H1 (cell line): ENCODE measurements around the gene QSER1. TPM values are rescaled to one million over a fixed set of nuclear protein-coding genes. Genes with fewer than 3 reads are reported as not detected.

ENCODE experiments used
- ASH2L ChIP-seq: fragments of 200-600, 300-600 bp; sonication (generic); IDR thresholded peaks from one replicate; pipeline ENCODE4 v1.7.1; 2017; ENCODE audit warnings: low read length
- CBX8 ChIP-seq: fragments of 300-800, 300-1000 bp; sonication (generic); IDR thresholded peaks from 2 replicates; pipeline ENCODE4 v1.7.1; 2016; ENCODE audit warnings: low read depth, low read length, borderline replicate concordance
- CREB1 ChIP-seq: IDR thresholded peaks from 2 replicates; pipeline ENCODE4 v1.6.1; 2012; ENCODE audit warnings: inconsistent platforms
- CTBP2 ChIP-seq: IDR thresholded peaks from 2 replicates; pipeline ENCODE4 v1.7.0; 2011; ENCODE audit warnings: borderline replicate concordance, mild to moderate bottlenecking, moderate library complexity, mixed read lengths, low read length; ENCODE audit not compliant: insufficient read depth, insufficient read length
- EGR1 ChIP-seq: IDR thresholded peaks from 2 replicates; pipeline ENCODE4 v1.6.1; 2011; ENCODE audit warnings: low read depth, low read length, borderline replicate concordance
- FOSL1 ChIP-seq: IDR thresholded peaks from 2 replicates; pipeline ENCODE4 v1.6.1; 2011; ENCODE audit warnings: mild to moderate bottlenecking, low read depth, low read length, moderate library complexity; ENCODE audit not compliant: insufficient read depth
- GTF2F1 ChIP-seq: IDR thresholded peaks from 2 replicates; pipeline ENCODE4 v1.6.1; 2012; ENCODE audit warnings: low read depth, low read length, improper control_type of control experiment, borderline replicate concordance
- SIRT6 ChIP-seq: IDR thresholded peaks from one replicate; pipeline ENCODE4 v1.7.1; 2012; ENCODE audit warnings: low read length, inconsistent platforms
- polyA plus RNA-seq, 7 experiments: library from polyadenylated mRNA; depleted of rRNA in 3 of 7; stranded (reverse) in 5 of 7; unstranded in 2 of 7; fragments of >200 nt in 5 of 7; fragments of 200-250 nt in 2 of 7; gene quantifications; 1 replicate in 5 of 7; 2 replicates in 1 of 7; 4 replicates in 1 of 7; pipeline versions ENCODE4 v1.2.1 to v1.2.3, GENCODE V29; 2011 to 2013; ENCODE audit warnings: missing spikeins in 2 of 7, mixed read lengths in 2 of 7
- total RNA-seq: library from RNA; stranded (reverse); fragmentation: NEBNext Ultra II Directional; extraction: Animal tissue kit (Norgen Biotek cat#: 25700); gene quantifications from 2 replicates; pipeline ENCODE4 v1.2.1, GENCODE V29; 2021

QSER1 gene
- total and polyA plus RNA-seq, 2 of the 8 experiments (the other 6 are each of a cell fraction or from before 2014, with no cell fraction given), result 29.3 to 117 TPM

GRCh38 chr11:32891657-32892354 lies 805 bp upstream of the QSER1 start (continued):
- TF ChIP-seq SIRT6, result no peak
- no peak for TF ChIP-seq FOSL1
- no peak for TF ChIP-seq CTBP2
- no peak for TF ChIP-seq GTF2F1
- no peak for TF ChIP-seq CREB1
- TF ChIP-seq CBX8, result no peak
- TF ChIP-seq ASH2L, result no peak
- no peak for TF ChIP-seq EGR1
